B cell (primary cell): Measurements from ENCODE around the gene CACNB2. TPM values are rescaled to one million over a fixed set of nuclear protein-coding genes. Genes with fewer than 3 reads are reported as not detected.

Source experiments
- ATAC-seq: fragments of 200-7000 bp; cut with Tn5 transposase; one replicate; pipeline ENCODE4 v1.10.0; 2021; ENCODE audit warnings: low read depth, mild to moderate bottlenecking, moderate number of reproducible peaks, moderate library complexity
- CTCF ChIA-PET: fragments of 350-600 bp; sonication (Branson Sonifier 250); formaldehyde crosslinking; loops from one replicate; lab custom pipeline; 2021; ENCODE audit warnings: antibody characterized with exemption, inconsistent platforms; lab: Charles Lee
- POLR2A ChIA-PET: fragments of 350-600 bp; sonication (Branson Sonifier 250); formaldehyde crosslinking; loops from one replicate; lab custom pipeline; 2021; ENCODE audit warnings: antibody characterized with exemption; lab: Charles Lee
- DNase-seq: peaks from one replicate; pipeline ENCODE4 v3.0.0; 2013
- H2AFZ ChIP-seq: 2 replicates; pipeline ENCODE4 v1.6.1; 2012; ENCODE audit warnings: mild to moderate bottlenecking, low read depth, low read length; ENCODE audit not compliant: insufficient read depth, poor library complexity, severe bottlenecking
- H3K27ac ChIP-seq, 2 donors: 1 replicate in 1 of 2; 2 replicates in 1 of 2; pipeline ENCODE4 v1.5.1; 2012 to 2013; ENCODE audit warnings: low read length in 2 of 2, mild to moderate bottlenecking in 2 of 2, moderate library complexity in 1 of 2
- H3K27me3 ChIP-seq, 4 experiments: fragments of 200-600 bp in 1 of 4; sonication (generic) in 1 of 4; replicated peaks in 1 of 4; 1 replicate in 2 of 4; 2 replicates in 2 of 4; pipeline versions ENCODE4 v1.6.1 to v1.7.0; 2013 to 2016; ENCODE audit warnings: low read length in 3 of 4, mild to moderate bottlenecking in 2 of 4, mixed read lengths in 1 of 4, moderate library complexity in 1 of 4; ENCODE audit not compliant: insufficient read depth in 4 of 4, control insufficient read depth in 3 of 4; ENCODE audit errors: control extremely low read depth in 1 of 4
- H3K36me3 ChIP-seq, 2 experiments: replicated peaks in 1 of 2; 1 replicate in 1 of 2; 2 replicates in 1 of 2; pipeline versions ENCODE4 v1.6.1 to v1.7.1; 2013; ENCODE audit warnings: low read length in 1 of 2; ENCODE audit not compliant: insufficient read depth in 2 of 2, control insufficient read depth in 1 of 2; ENCODE audit errors: control extremely low read depth in 1 of 2, extremely low read depth in 1 of 2
- H3K4me1 ChIP-seq, 2 donors: fragments of 200-600 bp in 1 of 2; sonication (generic) in 1 of 2; 1 replicate in 1 of 2; 2 replicates in 1 of 2; pipeline versions ENCODE4 v1.5.1 to v1.6.1; 2013 to 2017; ENCODE audit warnings: low read length in 2 of 2; ENCODE audit not compliant: control insufficient read depth in 2 of 2, insufficient read depth in 2 of 2
- H3K4me2 ChIP-seq: replicated peaks from 2 replicates; pipeline ENCODE3; 2012; ENCODE audit warnings: mild to moderate bottlenecking, low read depth, low read length; ENCODE audit not compliant: poor library complexity, severe bottlenecking
- H3K4me3 ChIP-seq, 5 experiments: fragments of 200-600 bp in 1 of 5; sonication (generic) in 1 of 5; 1 replicate in 3 of 5; 2 replicates in 2 of 5; pipeline versions ENCODE4 v1.5.1 to v1.7.0; 2011 to 2016; ENCODE audit warnings: low read length in 4 of 5, mild to moderate bottlenecking in 4 of 5, low read depth in 2 of 5, control low read depth in 1 of 5, moderate library complexity in 1 of 5; ENCODE audit not compliant: insufficient read depth in 1 of 5; ENCODE audit errors: control extremely low read depth in 1 of 5, extremely low read depth in 1 of 5
- H3K79me2 ChIP-seq: fragments of 200-600 bp; sonication (generic); one replicate; pipeline ENCODE4 v1.6.0; 2016; ENCODE audit warnings: low read length; ENCODE audit not compliant: control insufficient read depth, insufficient read depth
- H3K9ac ChIP-seq: fragments of 200-600 bp; sonication (generic); 2 replicates; pipeline ENCODE4 v1.6.1; 2017; ENCODE audit warnings: mild to moderate bottlenecking, low read length, moderate library complexity
- H3K9me3 ChIP-seq, 3 donors: one replicate each; pipeline versions ENCODE4 v1.6.1 to v1.7.1; 2013; ENCODE audit warnings: low read length in 2 of 3; ENCODE audit not compliant: control insufficient read depth in 2 of 3, insufficient read depth in 1 of 3; ENCODE audit errors: control extremely low read depth in 1 of 3
- H4K20me1 ChIP-seq: 2 replicates; pipeline ENCODE4 v1.6.0; 2012; ENCODE audit warnings: mild to moderate bottlenecking, low read length; ENCODE audit not compliant: insufficient read depth, control insufficient read depth, poor library complexity, severe bottlenecking
- H3K27ac Mint-ChIP-seq: one replicate; pipeline ENCODE4 v1.8.0; 2021; ENCODE audit warnings: mixed read lengths
- H3K27me3 Mint-ChIP-seq: one replicate; pipeline ENCODE4 v1.8.0; 2021; ENCODE audit warnings: mixed read lengths
- H3K4me1 Mint-ChIP-seq: one replicate; pipeline ENCODE4 v1.8.0; 2021; ENCODE audit warnings: mixed read lengths
- H3K4me3 Mint-ChIP-seq: one replicate; pipeline ENCODE4 v1.8.0; 2021; ENCODE audit warnings: mixed read lengths
- H3K9me3 Mint-ChIP-seq: one replicate; pipeline ENCODE4 v1.8.0; 2022; ENCODE audit warnings: mixed read lengths; ENCODE audit not compliant: insufficient read depth
- EZH2 ChIP-seq: IDR thresholded peaks from 2 replicates; pipeline ENCODE4 v1.6.1; 2012; ENCODE audit warnings: borderline replicate concordance, low read depth, mild to moderate bottlenecking, moderate library complexity, low read length; ENCODE audit not compliant: insufficient read depth, poor library complexity, severe bottlenecking
- WGBS: methylation state at CpG from one replicate; pipeline ENCODE4 v1.1.5; 2013; ENCODE audit warnings: missing lambda C conversion rate; ENCODE audit not compliant: insufficient coverage; 5-methylcytosine and 5-hydroxymethylcytosine counted together
- intact Hi-C: fragments of 100-400 bp; cut with micrococcal nuclease; formaldehyde crosslinking; loops from one replicate; pipeline ENCODE4 v1.10.0; 2022
- polyA plus RNA-seq: library from polyadenylated mRNA; depleted of rRNA; stranded (reverse); fragments of >200 nt; gene quantifications from 2 replicates; pipeline ENCODE4 v1.2.3, GENCODE V29; 2012
- total RNA-seq, 2 donors: library from RNA; stranded (reverse); fragments of 120-200 nt in 1 of 2; gene quantifications; 1 replicate in 1 of 2; 2 replicates in 1 of 2; pipeline versions ENCODE4 v1.2.3 to v1.2.4, GENCODE V29; 2013 to 2022
- TF ChIP-seq, protein P1 (sequence below): fragments of 200-600 bp; IDR thresholded peaks from one replicate; pipeline ENCODE4 v1.8.0; 2022; ENCODE audit warnings: antibody characterized with exemption, mild to moderate bottlenecking

The CACNB2 gene
- total and polyA plus RNA-seq, 2 donors (not counting 1 experiment from before 2014, with no cell fraction given): not detected

DNA sequence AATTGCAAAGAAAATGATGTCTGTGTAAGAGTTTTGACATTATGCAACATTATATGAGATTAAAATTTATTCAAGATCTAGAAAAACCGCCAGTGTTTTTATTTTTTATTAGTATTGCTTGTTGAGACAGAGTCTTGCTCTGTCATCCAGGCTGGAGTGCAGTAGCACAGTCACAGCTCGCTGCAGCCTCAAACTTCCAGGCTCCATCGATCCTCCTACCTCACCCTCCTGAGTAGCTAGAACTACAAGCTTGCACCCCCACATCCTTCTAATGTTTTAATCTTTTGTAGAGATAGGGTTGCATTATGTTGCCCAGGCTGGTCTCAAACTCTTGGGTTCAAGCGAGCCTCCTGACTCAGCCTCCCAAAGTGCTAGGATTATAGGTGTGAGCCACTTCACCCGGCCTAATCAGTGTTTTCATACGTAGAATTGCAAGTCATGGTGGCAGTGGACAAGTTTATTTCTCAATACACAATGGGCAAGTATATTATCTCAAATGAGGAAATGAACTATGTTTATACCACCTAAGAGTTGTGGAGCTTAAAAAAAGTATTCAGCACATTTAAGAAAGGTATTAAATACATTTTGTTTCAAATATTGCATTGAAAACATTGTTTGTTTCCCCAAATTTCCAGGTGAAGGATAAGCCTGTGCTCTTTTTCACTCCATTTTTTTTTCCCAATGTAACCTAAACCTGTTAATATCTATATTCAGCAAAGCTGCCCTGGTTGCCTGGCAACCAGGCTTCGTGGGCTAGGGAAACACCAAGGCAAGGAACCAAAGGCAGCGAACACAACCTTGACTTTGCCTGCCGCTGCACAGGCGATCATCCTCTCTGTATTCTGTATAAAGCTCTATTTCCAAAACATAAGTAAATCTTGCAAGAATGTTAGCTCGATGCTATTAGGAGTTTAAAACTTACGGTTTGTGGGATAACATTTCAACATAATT lies 163.9 kb downstream of the CACNB2 start:
- H3K4me1 Mint-ChIP-seq: no peaks in the 10 kb centered on the region
- H3K9ac ChIP-seq: no peak overlapping the region
- no peaks in the 10 kb centered on the region for H3K4me1 ChIP-seq
- no peak overlapping the region for H3K4me3 ChIP-seq
- no peaks in the 10 kb centered on the region for H3K9me3 ChIP-seq
- DNase-seq (no peak), ATAC-seq (no peak)
- no peaks in the 10 kb centered on the region for H3K27me3 Mint-ChIP-seq
- POLR2A ChIA-PET: no interaction called here
- H3K27me3 ChIP-seq: no peaks in the 10 kb centered on the region
- H3K4me2 ChIP-seq: no peak overlapping the region
- 29% methylated on average over 1 of the region's 12 CpGs for WGBS
- TF ChIP-seq EZH2: no peak
- TF ChIP-seq, protein P1, sequence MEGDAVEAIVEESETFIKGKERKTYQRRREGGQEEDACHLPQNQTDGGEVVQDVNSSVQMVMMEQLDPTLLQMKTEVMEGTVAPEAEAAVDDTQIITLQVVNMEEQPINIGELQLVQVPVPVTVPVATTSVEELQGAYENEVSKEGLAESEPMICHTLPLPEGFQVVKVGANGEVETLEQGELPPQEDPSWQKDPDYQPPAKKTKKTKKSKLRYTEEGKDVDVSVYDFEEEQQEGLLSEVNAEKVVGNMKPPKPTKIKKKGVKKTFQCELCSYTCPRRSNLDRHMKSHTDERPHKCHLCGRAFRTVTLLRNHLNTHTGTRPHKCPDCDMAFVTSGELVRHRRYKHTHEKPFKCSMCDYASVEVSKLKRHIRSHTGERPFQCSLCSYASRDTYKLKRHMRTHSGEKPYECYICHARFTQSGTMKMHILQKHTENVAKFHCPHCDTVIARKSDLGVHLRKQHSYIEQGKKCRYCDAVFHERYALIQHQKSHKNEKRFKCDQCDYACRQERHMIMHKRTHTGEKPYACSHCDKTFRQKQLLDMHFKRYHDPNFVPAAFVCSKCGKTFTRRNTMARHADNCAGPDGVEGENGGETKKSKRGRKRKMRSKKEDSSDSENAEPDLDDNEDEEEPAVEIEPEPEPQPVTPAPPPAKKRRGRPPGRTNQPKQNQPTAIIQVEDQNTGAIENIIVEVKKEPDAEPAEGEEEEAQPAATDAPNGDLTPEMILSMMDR: no peak
- no peak overlapping the region for H2AFZ ChIP-seq
- no peaks in the 10 kb centered on the region for H3K36me3 ChIP-seq
- no peak overlapping the region for H3K27ac Mint-ChIP-seq
- CTCF ChIA-PET: no interaction called here
- intact Hi-C loops: no loop called here
- no peaks in the 10 kb centered on the region for H4K20me1 ChIP-seq
- no peaks in the 10 kb centered on the region for H3K79me2 ChIP-seq
- no peaks in the 10 kb centered on the region for H3K9me3 Mint-ChIP-seq
- no peak overlapping the region for H3K4me3 Mint-ChIP-seq
- H3K27ac ChIP-seq: no peak overlapping the region

DNA sequence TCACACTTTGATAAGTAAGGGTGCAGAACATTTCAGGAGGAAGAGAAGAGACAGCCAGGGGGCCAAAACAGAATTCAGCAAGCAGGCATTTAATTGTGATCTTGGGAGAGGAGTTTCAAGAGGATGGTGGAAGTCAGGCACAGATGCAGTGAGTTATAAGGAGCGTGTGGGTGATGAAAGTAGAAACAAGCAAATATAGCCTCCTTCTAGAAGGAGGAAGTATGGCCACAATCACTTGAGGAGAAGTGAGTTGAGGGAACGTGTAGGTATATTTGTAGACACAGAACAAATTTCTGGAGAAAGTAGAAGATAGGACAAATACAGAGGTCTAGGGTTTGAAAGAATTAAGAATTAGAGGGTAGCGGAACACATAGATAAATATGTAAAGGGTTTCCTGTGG lies 165.8 kb downstream of the CACNB2 start:
- Mint-ChIP-seq H3K4me3 (no peak overlapping the region), H3K4me1 (no peaks in the 10 kb centered on the region), H3K27ac (no peak overlapping the region), H3K9me3 (no peaks in the 10 kb centered on the region), H3K27me3 (no peaks in the 10 kb centered on the region)
- H3K27ac ChIP-seq: no peak overlapping the region
- no peaks in the 10 kb centered on the region for H4K20me1 ChIP-seq
- no peaks in the 10 kb centered on the region for H3K9me3 ChIP-seq
- no peak overlapping the region for H3K9ac ChIP-seq
- no peaks in the 10 kb centered on the region for H3K4me1 ChIP-seq
- no peak overlapping the region for H3K4me3 ChIP-seq
- POLR2A ChIA-PET: no interaction called here
- H3K4me2 ChIP-seq: no peak overlapping the region
- H3K27me3 ChIP-seq: no peaks in the 10 kb centered on the region
- H3K79me2 ChIP-seq: no peaks in the 10 kb centered on the region
- no peaks in the 10 kb centered on the region for H3K36me3 ChIP-seq
- WGBS: 54% methylated on average over 3 of the region's 3 CpGs
- TF ChIP-seq, protein P1: no peak
- TF ChIP-seq EZH2: no peak
- intact Hi-C loops: no loop called here
- no peak overlapping the region for H2AFZ ChIP-seq
- DNase-seq (no peak), ATAC-seq (no peak)
- CTCF ChIA-PET: no interaction called here
